ENCODE results near the gene GPR119.
"Not testable (repeated sequence)": the region's sequence is repeated elsewhere in the genome, so short reads cannot be mapped to it uniquely, and the experiment has no call there.

The GPR119 gene

GRCh38 chrX:130339408-130340222 is 45.9 kb downstream of the GPR119 start, which contains the start of gene SLC25A14:
SLC25A14 (plus strand) TSS chrX:130339919; CDS start chrX:130340279, 360 bp downstream.
- peak; percentile 52 for DNase-seq (ENCODE audit: low read depth)
- H3K4me3 ChIP-seq (ENCODE audit: low read length) = peak within 1 kb of the TSS; percentile 82
- TF ChIP-seq CTCF (conservative IDR thresholded peaks at IDR 0.05; ENCODE audit: low read length) = no peak

- not testable (repeated sequence) for H3K4me3 ChIP-seq (ENCODE audit: low read length); DNase-seq (ENCODE audit: low read depth)
These were observed 46.6 kb downstream of the GPR119 start for GRCh38 chrX:130338869-130339268.

DNA sequence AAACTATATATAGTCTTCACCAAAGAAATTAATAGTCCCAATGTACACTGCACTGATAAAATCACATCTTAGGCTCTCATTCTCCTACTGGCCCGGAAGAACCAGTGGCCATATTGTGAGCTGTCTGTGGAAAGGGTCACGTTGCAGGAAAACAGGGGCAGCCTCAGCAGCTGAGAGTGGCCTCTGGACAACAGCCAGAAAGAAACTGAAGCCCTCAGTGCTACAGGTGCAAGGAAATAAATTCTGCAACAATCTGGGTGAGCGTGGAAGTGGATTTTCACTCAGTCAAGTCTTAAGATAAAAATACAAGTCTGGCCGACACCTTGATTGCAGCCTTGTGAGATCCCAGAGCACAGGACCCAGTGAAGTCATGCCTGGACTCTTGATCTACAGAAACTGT is 48.9 kb downstream of the GPR119 start:
- no peak for DNase-seq (ENCODE audit: low read depth)
- no peak for TF ChIP-seq CTCF (conservative IDR thresholded peaks at IDR 0.05; ENCODE audit: low read length)
- H3K4me3 ChIP-seq (ENCODE audit: low read length) = no peak overlapping the region
